DMS114 treated with DMSO at 0.1 percent for 48 hours (cell line): ENCODE data around the gene SIRPB2.

ENCODE experiments used
- DNase-seq: peaks from one replicate; lab custom pipeline; 2025; ENCODE audit not compliant: unreplicated experiment; lab: John Stamatoyannopoulos, UW

The SIRPB2 gene

DNA sequence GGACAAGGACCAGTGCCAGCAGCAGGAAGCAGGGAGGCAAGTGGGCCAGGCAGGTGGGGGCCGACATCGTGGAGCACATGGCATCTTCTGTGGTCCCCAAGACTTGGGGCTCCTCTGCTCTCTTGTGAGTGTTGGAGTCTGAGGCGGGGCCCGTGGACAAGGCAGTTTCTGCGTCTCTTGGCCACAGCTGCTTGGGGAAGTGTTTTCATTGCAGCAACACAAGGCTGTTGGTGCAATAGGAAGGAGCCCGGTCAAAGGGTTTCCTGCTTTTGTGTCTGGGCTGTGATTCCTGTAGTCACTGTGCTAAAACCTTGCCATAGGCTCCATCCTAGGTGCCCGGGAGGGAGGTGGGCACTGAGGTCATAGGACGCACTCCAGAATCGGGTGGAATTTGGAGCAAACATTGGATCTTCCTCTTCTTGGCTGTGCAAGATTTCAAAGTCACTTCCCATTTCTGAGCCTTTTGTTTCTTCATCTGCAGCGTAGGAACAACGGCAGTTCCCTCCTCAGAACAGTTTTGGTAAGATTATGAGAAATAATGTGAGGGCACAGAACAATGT, at the start of gene SIRPB2:
TSS of gene SIRPB2 (minus strand) at position 140 of the 560 bp plus-strand sequence. CDS start at position 79, 61 bp downstream.
- no peak for DNase-seq

DNA sequence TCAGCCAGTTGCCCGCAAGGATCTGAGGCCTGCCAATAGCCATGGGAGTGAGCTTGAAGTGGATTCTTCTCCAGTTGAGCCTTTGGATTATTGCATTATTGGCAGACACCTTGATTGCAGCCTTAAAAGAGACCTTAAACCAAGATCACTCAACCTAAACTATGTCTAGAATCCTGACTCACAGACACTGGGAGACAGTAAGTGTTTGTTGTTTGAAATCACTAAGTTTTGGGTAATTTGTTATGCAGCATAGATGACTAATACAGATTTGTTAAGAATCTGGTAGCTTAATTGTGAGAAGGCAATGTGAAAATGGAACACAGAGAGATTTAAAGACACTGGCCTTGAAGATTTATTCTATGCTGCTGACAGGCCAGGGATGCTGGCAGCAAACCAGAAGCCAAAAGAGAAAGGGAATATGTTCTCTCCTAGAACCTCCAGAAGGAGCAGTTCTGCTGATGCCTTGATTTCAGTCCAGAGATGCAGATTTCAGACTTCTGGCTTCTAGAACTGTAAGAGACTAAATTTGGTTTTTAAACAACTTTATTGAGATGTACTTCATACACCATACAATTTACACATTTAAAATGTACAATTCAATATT, 48.7 kb upstream of the SIRPB2 start:
- DNase-seq = no peak

DNA sequence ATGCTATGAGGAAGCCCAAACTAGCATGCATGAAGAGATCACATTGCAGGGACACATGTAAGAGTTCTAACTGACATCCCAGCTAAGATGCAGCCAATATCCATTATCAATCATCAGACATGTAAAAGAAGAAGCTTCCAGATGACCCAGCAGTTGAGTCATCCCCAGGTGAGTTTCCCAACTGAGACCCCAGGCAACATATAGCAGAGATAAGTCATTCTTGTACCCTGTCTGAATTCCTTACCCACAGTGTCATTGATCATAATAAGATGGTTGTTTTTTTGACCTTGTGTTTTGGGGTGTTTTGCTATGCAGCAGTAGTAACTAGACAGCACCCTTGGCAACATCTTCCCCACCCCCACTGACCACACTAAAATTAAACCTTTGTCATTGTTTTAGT, 47.4 kb upstream of the SIRPB2 start:
- no peak for DNase-seq

DNA sequence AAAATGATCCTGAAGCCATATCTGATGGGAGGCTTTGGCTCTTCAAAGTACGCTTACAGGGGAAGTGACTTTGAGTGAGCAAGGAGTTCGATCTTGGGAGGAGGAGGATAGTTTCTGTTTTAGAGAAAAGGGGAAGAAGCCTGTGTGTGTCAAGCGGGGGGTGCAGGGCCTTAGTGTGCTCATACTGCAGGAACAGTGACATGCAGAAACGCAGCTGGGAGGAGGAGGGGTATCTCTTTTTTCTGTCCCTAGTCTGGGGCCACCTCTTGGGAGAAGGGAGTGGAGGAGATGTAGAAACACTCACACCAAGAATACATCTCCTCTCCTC, 46.5 kb upstream of the SIRPB2 start:
- DNase-seq = no peak

DNA sequence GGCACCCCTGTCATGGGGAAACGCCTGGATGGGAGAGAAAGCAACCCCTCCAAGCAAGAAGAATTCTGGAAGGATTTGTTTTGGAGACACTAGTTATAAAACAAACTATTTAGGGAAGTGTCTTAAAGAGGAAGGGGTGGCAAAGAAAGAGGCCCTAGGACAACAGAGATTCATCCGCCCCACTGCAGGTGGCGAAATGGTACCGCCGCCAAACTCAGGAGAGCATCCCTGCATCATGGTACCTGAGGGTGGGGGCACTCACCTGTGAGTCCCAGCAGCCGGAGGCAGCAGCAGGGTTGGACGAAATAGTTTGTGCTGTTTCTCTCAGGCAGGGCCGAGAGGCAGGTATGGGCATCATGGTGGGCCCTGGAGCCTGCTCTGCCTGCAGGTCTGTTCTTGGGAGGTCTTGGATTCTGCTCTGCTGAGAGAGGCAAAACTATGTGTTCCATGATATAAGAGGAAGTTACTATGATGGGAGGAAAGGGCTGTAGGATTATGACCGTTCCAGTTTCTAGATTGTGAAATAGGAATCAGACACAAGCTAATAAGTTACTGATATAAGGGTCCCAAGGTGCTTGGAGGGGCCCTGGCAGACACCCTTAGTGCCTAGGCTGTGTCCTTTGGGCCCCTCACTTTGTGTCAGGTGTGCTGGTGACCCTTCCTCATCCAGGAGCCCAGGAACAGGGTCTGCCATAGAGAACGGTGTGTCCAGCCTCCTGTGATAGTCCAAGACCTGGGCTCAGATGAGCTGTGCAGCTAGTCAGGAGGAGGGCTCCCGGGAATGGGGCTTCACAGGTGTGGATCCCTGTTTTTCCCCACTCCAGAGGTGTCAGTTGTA, 45.9 kb upstream of the SIRPB2 start:
- DNase-seq = no peak

DNA sequence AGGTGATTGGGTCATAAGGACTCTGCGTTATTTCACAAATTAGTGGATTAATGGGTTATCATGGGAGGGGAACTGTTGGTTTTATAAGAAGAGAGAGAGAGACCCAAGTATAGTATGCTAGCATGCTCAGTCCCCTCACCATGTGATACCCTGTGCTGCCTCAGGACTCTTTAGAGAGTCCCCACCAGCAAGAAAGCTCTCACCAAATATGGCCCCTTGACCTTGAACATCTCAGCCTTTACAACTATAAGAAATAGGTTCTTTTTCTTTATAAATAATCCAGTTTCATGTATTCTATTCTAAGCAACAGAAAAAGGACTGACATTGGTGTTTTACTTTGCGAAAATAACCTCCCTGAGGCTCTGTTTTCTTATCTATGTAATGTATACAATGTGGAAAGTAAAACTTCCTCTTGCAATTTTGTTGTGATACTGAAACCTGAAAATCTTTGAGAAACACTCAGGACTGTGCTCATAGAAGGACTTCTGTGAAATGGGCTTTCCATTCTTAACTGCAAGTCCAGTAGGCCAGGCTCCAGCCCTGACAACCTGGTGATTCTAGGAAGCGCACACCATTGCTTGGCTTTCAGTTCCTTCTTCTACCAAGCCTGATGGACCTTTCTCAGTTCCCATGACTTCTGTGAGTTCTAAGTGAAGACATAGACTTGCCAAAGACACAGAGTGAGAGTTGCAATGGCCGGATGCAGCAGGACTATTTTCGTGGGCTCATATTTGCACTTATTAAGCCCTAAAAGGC, 44.4 kb upstream of the SIRPB2 start:
- no peak for DNase-seq

DNA sequence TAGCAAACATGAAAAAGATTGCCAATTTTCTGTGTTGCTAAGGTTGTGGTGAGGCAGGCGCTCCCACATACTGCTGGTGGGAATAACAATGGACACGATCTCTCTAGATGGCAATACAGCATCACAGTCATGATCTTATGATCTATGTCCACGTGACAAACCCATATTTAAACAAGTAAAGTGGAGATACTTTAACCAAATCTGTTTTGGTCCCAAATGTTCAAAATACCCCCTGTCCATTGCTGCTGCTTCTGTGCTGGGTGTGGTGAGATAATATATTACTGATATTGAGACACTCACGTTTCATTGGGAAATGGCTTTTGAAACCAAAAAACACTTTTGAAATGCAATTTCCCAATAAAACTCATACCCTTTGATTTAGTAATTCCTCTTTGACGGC, 43.3 kb upstream of the SIRPB2 start:
- DNase-seq = no peak

DNA sequence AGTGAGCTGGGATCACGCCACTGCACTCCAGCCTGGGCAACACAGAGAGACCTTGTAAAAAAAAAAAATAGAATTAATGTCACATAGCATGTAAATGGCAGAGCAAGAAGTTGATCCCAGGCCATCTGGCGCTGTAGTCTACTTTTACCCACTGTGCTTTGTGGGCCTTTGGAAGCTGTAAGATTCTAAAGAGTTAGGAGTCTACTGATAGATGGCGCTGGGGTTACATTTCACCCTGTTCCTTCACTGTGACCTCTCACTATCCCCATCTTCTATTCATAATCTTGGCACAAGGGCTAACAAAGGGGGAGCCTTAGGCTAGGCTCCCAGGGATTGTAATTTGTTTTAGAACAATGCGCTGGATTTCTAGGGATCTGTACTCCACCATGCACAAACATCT, 41.8 kb upstream of the SIRPB2 start:
- DNase-seq = no peak

DNA sequence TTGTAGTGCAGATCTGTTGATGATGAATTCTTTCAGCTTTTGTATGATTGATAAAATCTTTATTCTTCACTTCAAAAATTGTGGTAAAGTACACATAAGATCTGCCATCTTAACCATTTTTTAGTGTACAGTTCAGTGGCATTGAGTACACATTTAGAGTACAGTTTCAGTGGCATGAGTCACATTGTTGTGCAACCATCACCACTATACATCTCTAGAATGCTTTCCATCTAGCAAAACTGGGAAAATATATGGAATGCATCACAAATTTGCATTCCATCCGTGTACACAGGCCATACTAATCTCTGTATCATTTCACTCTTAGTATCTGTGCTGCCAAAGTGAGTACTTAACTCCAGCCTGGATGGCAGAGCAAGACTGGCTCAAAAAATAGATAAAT, 37.6 kb upstream of the SIRPB2 start:
- no peak for DNase-seq

DNA sequence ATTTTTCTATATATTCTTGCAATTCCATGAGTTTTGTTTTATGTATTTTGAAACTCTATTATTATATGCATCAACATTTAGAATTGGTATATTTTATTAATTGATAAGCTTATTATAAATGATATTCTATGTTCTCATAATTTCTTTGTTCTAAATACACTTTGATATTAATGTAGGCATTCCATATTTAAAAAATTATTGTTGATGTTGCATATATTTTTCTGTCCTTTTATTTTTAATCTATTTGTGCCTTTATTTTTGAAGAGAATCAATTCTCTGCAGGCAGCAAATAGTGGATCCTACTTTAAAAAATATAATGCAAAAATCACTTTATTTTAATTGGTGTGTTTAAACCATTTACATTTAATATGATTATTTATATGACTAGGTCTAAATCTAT, 36.7 kb upstream of the SIRPB2 start:
- DNase-seq = no peak

DNA sequence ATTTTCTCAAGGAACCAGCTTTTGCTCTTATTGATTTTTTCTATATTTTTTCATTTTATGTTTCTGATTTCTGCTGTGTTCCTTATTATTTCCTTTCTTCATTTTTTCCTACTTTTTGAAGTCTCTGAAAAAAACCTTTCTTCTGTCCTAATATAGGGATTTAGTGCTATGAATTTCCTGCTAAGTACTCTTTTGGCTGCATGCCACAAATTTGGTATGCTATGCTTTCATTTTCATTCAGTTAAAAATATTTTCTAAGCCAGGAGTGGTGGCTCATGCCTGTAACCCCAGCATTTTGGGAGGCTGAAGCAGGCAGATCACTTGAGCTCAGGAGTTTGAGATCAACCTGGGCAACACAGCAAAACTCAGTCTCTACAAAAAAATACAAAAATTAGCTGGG, 35.7 kb upstream of the SIRPB2 start:
- no peak for DNase-seq

DNA sequence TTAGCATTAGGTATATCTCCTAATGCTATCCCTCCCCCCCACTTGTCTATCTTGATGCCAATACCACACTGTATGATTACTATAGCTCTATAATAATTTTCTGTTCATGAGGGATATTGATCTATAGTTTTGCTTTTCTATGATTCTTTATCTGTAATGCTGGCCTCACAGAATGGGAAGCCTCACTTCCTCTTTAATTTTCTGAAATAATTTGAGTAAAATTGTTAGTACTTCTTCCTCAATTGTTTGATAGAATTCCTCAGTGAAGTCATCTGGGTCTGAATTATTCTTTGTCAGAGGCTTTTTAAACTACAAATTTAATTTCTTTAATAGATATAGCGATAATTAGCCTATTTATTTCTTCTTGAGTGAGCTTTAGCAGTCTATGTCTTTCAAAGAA, 35.1 kb upstream of the SIRPB2 start:
- no peak for DNase-seq

DNA sequence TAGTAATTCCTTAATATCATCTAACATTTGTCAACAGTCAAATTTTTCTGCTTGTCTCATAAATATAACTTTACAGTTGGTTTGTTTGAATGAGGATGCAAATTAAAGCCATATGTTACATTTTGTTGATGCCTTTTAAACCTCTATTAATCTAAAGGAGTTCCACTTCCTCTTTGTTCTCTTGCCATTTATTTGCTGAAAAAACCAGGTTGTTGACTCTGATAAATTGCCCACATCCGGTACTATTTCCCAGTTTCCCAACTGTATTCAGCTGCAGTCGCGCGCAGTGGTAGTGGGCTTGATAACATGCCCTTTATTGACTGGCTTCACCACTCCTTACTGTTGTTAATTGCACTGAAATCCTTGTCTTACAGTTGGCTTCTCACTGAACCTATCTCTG, 32.8 kb upstream of the SIRPB2 start:
- no peak for DNase-seq

DNA sequence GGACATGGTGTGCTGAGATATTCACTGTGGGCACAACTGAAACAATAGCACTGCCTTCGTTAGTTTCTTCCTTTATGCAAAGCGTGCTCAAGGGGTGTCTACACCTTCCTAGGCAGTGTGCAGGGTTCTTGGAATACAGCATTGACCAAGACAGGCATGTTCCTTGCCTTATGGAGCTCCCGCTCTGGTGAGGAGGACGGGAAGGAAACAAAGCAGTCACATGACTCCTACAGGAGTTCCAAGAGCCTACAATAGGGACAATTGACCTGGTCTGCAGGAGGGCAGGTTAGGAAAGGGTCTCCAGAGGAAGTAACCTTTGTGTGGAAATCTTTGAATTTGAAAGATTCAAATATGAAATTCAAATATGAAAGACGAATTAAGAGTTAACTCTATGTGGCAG, 25.8 kb upstream of the SIRPB2 start:
- DNase-seq = no peak

DNA sequence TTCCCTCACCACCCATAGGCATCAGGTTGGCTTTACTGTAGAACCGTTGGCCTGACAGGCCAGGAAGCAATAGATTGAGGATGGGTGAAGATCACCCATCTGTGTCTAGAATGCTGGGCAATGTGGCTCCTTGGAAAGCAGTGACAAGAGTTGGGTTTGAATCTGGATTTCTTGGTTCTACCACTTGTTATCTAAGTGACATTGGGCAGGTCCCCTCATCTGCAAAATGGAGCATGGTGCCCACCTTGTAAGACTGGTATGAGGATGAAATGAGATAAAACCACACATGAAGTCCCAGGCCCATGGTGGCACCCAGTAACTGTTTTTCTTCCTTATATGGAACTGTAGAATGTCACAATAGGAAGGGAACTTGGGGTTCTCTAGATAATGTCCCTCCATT, 22.6 kb upstream of the SIRPB2 start:
- DNase-seq = no peak

DNA sequence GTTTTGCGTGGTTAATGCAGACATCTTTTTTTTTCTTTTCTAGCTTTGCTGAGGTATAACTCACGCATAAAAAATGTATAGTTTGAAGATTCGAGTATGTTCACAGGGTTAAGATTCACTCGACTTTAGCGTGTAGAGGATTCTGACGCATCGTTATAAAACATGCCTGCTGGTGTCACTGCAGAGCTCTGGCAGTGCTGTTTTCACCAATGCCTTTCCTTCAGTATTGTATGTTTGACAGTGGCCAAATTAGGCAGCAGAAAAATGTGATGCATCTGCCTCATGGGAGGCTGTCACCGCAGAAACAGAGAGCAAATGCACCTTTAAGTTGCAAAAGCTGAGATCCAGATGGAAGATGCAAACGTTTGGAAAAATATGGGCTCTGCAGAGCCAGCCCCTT, 18.0 kb upstream of the SIRPB2 start:
- peak; percentile 18 for DNase-seq

DNA sequence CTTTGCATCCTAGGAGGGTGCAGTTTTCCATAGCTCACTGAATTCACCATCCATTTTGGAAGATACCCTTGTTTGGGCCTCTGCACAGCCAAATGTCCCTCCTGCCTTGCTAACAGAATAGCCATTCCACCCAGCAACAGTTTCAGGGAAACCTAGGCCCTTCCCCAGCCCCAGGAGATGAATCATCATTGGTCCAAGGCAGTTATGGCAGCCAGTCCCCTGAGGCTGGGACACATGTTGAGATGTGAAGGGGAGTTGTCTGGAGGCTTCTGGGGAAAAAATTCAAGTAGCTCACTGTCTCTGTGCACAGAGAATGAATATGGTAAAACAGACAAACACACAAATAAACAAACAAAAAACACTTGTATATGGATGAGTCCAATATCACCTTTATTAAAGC, 17.4 kb upstream of the SIRPB2 start:
- DNase-seq = no peak

DNA sequence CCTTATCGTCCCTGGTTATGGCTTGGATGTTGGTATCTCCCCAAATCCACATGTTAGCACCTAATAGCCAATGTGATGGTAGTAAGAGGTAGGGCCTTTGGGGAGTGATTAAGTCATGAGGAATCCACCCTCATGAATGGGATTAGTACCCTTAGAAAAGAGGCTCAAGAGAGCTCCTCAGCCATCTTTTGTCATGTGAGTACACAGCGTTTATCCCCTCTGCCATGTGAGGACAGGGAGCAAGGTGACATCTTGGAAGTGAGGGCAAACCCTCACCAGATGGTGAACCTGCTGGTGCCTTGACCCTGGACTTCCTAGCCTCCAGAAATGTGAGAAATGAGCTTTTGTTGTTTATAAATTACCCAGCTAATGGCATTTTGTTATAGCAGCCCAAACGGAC, 16.1 kb upstream of the SIRPB2 start:
- DNase-seq = no peak

DNA sequence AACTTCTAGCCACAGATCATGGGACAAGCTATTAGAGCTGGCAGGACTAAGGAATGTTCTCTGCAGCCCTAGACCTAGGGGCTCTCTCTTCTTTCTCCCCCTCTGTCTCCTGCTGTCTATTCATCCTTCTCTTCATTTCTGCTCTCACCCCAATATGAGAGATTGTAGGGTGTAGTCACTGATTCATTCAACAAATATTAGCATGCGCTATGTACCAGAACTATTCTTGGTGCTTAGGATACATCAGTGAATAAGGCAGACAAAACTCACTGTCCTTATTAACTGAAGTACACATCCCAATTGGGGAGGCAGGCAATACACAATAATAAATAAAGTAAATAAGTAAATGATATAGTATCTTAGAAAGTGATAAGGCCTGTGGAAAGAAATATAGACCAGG, 14.7 kb upstream of the SIRPB2 start:
- DNase-seq = no peak

DNA sequence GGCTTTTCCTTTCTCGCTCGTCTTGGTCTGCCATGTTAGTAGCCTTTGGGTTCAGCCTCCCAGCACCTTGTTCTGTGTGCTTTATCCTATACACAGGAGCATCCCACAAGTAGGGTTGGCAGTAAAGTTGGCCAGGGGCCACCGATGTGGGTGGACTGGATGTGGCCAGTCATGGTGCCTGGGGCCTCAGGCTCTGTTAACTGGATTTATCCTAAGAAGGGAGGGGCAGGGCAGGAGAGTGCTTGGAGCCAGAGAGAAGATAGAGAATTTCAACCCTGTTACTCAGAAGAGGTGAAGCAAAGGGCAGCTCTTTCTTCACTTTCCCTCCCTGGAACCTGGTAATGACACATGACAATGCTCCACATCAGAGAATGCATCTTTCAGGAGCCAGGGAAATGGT, 14.1 kb upstream of the SIRPB2 start:
- no peak for DNase-seq

DNA sequence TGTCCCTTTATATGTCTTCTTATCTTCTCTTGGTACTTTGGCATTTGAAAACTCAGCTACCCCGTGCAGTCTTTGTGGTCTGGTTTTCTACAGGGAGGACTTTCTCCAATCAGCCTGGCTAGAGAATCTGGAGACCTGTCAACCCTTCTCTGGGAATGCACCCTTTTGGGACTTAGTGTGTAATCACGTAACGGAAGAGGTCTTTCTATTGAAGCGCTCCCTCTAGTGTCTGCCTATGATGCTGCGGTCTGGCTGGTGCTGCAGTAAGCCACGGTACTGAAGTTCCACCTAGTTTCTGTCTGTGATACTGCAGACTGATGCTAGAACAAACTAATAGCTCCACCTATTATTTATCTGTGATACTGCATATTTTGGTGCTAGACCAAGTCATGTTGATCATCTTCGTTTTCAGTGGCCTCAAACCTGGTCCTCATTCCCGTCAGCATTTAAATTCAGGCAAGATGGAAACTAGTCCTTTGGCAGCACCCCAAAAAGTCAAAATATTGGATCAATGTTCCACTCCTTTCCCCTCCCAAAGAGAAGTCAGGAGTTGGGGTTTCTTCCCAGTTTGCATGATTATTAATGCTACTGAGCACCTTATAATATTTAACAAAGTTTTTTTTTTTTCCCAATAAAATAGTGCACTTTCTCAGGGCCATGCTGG, 12.5 kb upstream of the SIRPB2 start:
- DNase-seq = peak; percentile 91
